GM12891 (cell line): ENCODE results near the gene GON7.

ENCODE experiments used
- PAX5 ChIP-seq: IDR thresholded peaks from 2 replicates; pipeline ENCODE4 v1.6.1; 2011; ENCODE audit warnings: low read length, moderate library complexity, mild to moderate bottlenecking; ENCODE audit not compliant: insufficient read depth, severe bottlenecking
- POLR2A ChIP-seq: IDR thresholded peaks from 2 replicates; pipeline ENCODE4 v1.6.1; 2011; ENCODE audit warnings: low read depth, low read length, control low read depth
- POLR2AphosphoS5 ChIP-seq: IDR thresholded peaks from 2 replicates; pipeline ENCODE4 v1.6.1; 2011; ENCODE audit warnings: low read depth, low read length, control low read depth
- TAF1 ChIP-seq: IDR thresholded peaks from 2 replicates; pipeline ENCODE4 v1.6.1; 2011; ENCODE audit warnings: low read depth, low read length, control low read depth

GRCh38 chr14:93239869-93240677 is 33.2 kb upstream of the GON7 start:
- no peak for TF ChIP-seq POLR2AphosphoS5
- TF ChIP-seq POLR2A = no peak
- TF ChIP-seq PAX5 = no peak
- no peak for TF ChIP-seq TAF1
